Keratinocyte (primary cell): Measurements from ENCODE around the gene ABCC6.
"Not testable (repeated sequence)": the region's sequence is repeated elsewhere in the genome, so short reads cannot be mapped to it uniquely, and the experiment has no call there.

Experiments
- EZH2 ChIP-seq: IDR thresholded peaks from one replicate; pipeline ENCODE4 v1.6.1; 2012; ENCODE audit warnings: inconsistent platforms, mild to moderate bottlenecking, low read length, moderate library complexity
- TF ChIP-seq, protein P1 (sequence below), 3 experiments: IDR thresholded peaks in 1 of 3; conservative IDR thresholded peaks in 1 of 3; optimal IDR thresholded peaks in 1 of 3; 2 replicates in 2 of 3; 3 replicates in 1 of 3; pipeline versions ENCODE3 to v1.5.1; 2011; ENCODE audit warnings: low read length in 3 of 3, mild to moderate bottlenecking in 3 of 3, moderate library complexity in 2 of 3, control low read depth in 1 of 3, inconsistent platforms in 1 of 3; ENCODE audit not compliant: insufficient read depth in 2 of 3; ENCODE audit errors: extremely low read depth in 1 of 3

DNA sequence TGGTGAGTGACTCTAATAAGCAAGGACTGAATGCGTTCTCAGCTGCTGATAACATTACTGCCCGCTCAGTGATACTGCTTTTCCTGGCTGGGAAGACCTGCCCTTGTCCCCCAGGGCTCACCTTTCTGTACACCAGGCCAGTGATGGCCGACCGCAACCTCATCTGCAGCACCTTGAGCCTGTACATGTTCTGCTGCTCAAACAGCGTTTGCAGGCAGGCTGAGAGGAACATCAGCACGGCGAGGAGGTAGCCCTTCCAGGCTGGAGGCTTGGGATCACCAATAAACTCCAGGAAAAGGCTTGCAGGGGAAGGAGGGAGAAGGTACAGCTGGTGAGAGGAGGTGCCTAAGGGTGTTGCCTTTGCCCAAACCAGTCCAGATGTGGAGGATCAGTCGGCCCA lies 21.4 kb downstream of the ABCC6 start:
- TF ChIP-seq, protein P1, sequence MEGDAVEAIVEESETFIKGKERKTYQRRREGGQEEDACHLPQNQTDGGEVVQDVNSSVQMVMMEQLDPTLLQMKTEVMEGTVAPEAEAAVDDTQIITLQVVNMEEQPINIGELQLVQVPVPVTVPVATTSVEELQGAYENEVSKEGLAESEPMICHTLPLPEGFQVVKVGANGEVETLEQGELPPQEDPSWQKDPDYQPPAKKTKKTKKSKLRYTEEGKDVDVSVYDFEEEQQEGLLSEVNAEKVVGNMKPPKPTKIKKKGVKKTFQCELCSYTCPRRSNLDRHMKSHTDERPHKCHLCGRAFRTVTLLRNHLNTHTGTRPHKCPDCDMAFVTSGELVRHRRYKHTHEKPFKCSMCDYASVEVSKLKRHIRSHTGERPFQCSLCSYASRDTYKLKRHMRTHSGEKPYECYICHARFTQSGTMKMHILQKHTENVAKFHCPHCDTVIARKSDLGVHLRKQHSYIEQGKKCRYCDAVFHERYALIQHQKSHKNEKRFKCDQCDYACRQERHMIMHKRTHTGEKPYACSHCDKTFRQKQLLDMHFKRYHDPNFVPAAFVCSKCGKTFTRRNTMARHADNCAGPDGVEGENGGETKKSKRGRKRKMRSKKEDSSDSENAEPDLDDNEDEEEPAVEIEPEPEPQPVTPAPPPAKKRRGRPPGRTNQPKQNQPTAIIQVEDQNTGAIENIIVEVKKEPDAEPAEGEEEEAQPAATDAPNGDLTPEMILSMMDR (optimal IDR thresholded peaks at IDR 0.05 in 1 of 3, IDR thresholded peaks at IDR 0.05 in 1 of 3, conservative IDR thresholded peaks at IDR 0.05 in 1 of 3; ENCODE audit: extremely low read depth in 1 of 3, insufficient read depth in 2 of 3, low read length in 3 of 3), result not testable (repeated sequence)
- TF ChIP-seq EZH2, result not testable (repeated sequence)
